ENCODE data around the gene HELZ. TPM values are rescaled to one million over a fixed set of nuclear protein-coding genes. Genes with fewer than 3 reads are reported as not detected.

Gene HELZ
- polyA plus RNA-seq, 4 donors = 25.7 to 37.0 (median 30.7) TPM

DNA sequence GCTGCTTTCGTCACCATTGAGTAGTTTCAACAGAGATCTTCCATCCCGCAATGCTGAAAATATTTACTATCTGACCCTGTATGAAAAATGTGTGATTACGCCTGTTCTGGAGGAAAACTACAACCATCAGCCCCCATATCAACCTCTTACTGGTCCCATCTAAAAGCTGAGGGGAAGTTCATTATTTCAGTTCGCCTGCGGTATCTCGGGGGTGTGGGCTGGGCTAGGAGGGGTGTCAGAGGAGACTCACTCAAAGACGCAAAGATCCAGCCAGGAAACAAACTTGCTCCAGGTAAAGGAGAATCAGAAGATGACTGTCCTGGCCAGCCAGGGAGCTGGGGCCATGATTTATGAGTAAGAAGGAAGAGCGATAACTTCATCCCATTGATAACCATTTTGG is 187.0 kb downstream of the HELZ start:
- no peak for DNase-seq (ENCODE audit: low read depth in 4 of 4, low spot score in 3 of 4)

GRCh38 chr17:67056746-67057490 is 188.1 kb downstream of the HELZ start:
- DNase-seq (ENCODE audit: low read depth in 4 of 4, low spot score in 3 of 4) = no peak

DNA sequence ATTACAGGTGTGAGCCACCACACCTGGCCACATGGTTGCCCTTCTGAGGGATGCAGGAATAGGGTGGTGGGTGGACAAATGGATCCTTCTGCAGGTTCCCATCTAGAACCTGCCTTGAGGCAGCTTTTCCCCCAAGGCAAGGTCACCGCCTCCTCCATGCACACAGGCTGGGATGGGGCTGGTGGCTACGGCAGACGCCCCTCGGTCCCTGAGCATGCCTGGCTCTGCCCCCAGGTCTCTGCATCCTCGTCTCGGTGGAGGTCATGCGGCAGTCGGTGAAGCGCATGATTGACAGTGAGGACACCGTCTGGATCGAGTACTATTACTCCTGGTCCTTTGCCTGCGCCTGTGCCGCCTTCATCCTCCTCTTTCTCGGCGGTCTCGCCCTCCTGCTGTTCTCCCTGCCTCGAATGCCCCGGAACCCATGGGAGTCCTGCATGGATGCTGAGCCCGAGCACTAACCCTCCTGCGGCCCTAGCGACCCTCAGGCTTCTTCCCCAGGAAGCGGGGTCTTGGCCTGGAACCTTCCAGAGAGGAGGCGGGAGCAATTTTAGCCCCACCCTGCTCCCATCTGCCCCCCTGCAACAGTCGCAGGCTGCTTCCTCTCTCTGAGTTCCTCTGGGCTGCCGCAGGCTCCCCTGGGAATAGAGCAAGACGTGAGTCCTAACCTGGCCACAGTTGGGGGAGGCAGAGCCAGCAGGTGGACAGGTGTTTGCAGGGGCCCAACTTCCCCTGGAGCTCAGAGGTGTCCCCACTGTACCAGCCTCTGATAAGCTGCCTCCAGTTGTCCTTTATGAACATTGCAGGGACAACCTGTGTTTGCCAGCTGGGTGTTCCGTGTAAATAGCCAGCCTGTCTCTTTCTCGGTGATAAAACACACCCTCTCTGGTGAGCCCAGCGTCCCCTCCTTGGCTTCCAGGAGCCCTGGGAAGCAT is 188.9 kb downstream of the HELZ start:
- DNase-seq (ENCODE audit: low read depth in 4 of 4, low spot score in 3 of 4) = no peak

GRCh38 chr17:67055041-67055443 is 190.0 kb downstream of the HELZ start:
- DNase-seq (ENCODE audit: low read depth in 4 of 4, low spot score in 3 of 4) = no peak

DNA sequence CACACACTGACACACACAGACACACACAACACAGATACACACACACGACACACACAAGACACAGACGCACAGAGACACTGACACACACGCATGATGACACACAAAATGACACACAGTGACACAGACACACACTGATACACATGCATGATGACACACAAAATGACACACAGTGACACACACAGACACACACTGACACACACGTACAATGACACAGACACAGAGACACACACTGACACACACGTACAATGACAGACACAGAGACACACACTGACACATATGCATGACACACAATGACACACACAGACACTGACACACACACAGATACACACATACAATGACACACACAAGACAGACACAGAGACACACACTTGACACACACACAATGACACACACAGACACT is 190.4 kb downstream of the HELZ start:
- no peak for DNase-seq (ENCODE audit: low read depth in 4 of 4, low spot score in 3 of 4)

- no peak for DNase-seq (ENCODE audit: low read depth in 4 of 4, low spot score in 3 of 4)
Measured at GRCh38 chr17:67054011-67054591, 190.9 kb downstream of the HELZ start.

DNA sequence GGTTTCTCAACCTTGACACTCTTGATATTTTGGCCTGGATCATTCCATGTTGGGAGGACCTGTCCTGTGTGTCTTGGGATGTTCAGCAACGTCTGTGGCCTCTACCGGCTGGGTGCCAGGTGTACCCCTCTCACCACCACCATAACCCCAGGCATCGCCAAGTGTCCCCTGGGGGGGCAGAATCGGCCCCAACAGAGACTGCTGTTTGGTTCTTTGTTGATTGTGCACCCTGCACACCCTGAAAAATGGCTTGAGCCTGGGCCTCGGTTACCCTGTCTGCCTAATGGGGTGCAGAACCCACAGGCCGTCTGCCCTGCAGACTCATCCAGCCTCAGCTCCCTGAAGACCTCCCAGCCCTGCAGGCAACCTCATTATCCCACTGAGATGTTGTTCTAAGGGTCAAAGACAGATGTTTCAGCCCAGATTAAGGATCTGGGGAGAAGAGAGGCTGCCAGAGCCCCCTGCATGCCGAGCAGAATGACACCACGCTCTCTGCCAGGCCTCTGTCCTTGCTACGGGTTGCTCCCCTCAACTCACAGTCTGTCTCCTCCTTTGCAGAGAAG is 191.5 kb downstream of the HELZ start:
- DNase-seq (ENCODE audit: low read depth in 4 of 4, low spot score in 3 of 4) = no peak

DNA sequence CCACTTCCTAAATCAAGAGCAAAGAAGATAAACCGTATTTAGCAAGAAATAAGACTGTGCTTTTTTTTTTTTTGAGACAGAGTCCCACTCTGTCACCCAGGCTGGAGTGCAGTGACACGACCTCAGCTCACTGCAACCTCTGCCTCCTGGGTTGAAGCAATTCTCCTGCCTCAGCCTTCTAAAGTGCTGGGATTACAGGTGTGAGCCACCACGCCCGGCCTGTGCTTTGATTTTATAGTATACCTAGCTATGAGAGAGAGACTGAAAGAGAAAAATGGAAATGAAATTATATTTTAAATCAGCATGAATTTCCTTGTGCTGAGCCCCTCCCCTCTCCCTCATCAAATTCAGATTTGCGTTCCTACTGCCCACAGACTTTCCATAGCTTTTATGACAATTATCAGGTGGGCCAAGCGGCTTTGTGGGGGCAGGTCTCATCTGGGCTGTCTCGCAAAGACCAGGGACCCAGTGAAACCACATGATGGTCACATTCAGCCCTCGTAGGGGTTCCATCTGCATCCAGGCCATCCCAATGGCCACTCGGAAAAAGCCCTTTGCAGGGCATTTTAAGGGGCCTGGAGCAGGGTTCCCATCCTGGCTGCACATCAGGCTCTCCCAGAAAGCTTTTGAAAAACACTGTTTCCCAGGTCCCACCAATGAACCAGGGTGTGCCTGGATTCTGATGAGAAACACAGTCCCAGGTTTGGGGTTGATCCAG is 192.1 kb downstream of the HELZ start:
- no peak for DNase-seq (ENCODE audit: low read depth in 4 of 4, low spot score in 3 of 4)

DNA sequence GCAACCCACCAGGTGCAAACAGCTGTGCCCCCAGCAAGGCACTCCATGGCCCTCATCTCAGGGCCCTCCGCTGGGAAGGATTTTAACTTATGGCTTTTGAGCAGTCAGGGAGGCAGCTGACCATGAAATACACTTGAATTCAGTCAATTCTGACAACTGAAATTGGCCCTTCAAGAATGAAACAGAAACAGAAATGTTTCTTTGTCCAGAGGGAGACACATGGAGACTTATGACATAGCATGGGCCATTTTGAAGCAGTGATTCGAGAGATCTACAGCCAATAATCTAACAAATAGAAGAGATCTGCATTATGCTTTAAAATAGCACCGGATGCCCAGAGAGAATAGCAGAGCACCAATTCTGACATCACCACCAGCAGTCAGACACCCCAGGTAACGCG is 193.2 kb downstream of the HELZ start:
- no peak for DNase-seq (ENCODE audit: low read depth in 4 of 4, low spot score in 3 of 4)

- DNase-seq (ENCODE audit: low read depth in 4 of 4, low spot score in 3 of 4) = no peak
Measured at GRCh38 chr17:67051155-67051538, 193.8 kb downstream of the HELZ start.

- no peak for DNase-seq (ENCODE audit: low read depth in 4 of 4, low spot score in 3 of 4)
Measured at GRCh38 chr17:67050471-67051154, 194.4 kb downstream of the HELZ start.

DNA sequence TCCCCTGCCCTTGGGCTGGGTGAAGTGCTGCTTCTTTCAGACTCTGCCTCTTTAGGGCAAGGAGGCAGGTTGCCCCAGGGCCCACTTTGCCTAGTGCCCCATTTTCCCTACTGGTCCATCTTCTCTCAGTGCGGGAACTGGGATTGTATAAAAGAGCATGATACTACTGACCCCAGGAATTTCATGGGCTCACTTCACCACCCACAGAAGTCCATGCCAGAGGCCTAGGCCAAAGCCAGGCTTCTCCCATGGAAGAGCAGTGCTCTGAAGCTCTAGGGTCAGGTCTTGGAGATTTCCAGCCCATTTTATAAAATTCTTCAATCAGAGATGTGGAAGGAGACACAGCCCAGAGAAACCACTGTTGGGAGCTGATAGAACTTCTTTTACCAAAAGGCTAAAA is 194.9 kb downstream of the HELZ start:
- no peak for DNase-seq (ENCODE audit: low read depth in 4 of 4, low spot score in 3 of 4)

GRCh38 chr17:67049025-67049739 is 195.8 kb downstream of the HELZ start:
- DNase-seq (ENCODE audit: low read depth in 4 of 4, low spot score in 3 of 4) = no peak

GRCh38 chr17:67047382-67047781 is 197.6 kb downstream of the HELZ start:
- no peak for DNase-seq (ENCODE audit: low read depth in 4 of 4, low spot score in 3 of 4)

- DNase-seq (ENCODE audit: low read depth in 4 of 4, low spot score in 3 of 4) = no peak
Measured at GRCh38 chr17:67046398-67046797, 198.6 kb downstream of the HELZ start.

- no peak for DNase-seq (ENCODE audit: low read depth in 4 of 4, low spot score in 3 of 4)
Measured at GRCh38 chr17:67044940-67045339, 200.1 kb downstream of the HELZ start.

- no peak for DNase-seq (ENCODE audit: low read depth in 4 of 4, low spot score in 3 of 4)
Measured at GRCh38 chr17:67044016-67044772, 200.8 kb downstream of the HELZ start, which contains the start of gene CACNG1. TSS of gene CACNG1 (plus strand) at chr17:67044554. CDS start at chr17:67044661, 107 bp downstream.

DNA sequence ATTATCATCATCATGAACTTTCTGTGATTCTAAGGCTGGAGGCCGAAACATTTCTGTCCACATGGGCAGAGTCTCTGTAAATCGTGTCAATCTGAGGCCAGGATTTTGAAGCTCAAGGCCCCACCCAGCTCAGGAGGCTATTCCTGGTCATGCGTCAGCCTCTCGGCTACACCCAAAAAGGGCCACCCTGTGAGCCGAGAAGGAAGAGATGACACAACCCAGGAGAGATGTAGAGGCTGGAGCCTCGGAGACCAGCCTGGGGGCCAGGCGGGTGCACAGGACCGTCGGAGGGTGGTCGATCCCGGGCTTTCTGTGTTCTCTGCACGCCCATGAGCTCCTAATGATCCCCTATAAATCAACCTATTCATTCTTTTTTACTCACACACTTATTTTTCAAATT is 201.7 kb downstream of the HELZ start:
- no peak for DNase-seq (ENCODE audit: low read depth in 4 of 4, low spot score in 3 of 4)

Data from right renal pelvis (tissue), 4 donors.